B cell (primary cell): ENCODE data around the gene SLA2. TPM values are rescaled to one million over a fixed set of nuclear protein-coding genes. Genes with fewer than 3 reads are reported as not detected.

Experiments
- ATAC-seq: fragments of 200-7000 bp; cut with Tn5 transposase; one replicate; pipeline ENCODE4 v1.10.0; 2021; ENCODE audit warnings: low read depth, mild to moderate bottlenecking, moderate number of reproducible peaks, moderate library complexity
- CTCF ChIA-PET: fragments of 350-600 bp; sonication (Branson Sonifier 250); formaldehyde crosslinking; loops from one replicate; lab custom pipeline; 2021; ENCODE audit warnings: antibody characterized with exemption, inconsistent platforms; lab: Charles Lee
- POLR2A ChIA-PET: fragments of 350-600 bp; sonication (Branson Sonifier 250); formaldehyde crosslinking; loops from one replicate; lab custom pipeline; 2021; ENCODE audit warnings: antibody characterized with exemption; lab: Charles Lee
- DNase-seq: peaks from one replicate; pipeline ENCODE4 v3.0.0; 2013
- H2AFZ ChIP-seq: 2 replicates; pipeline ENCODE4 v1.6.1; 2012; ENCODE audit warnings: mild to moderate bottlenecking, low read depth, low read length; ENCODE audit not compliant: insufficient read depth, poor library complexity, severe bottlenecking
- H3K27ac ChIP-seq, 2 donors: 1 replicate in 1 of 2; 2 replicates in 1 of 2; pipeline ENCODE4 v1.5.1; 2012 to 2013; ENCODE audit warnings: low read length in 2 of 2, mild to moderate bottlenecking in 2 of 2, moderate library complexity in 1 of 2
- H3K27me3 ChIP-seq, 4 experiments: fragments of 200-600 bp in 1 of 4; sonication (generic) in 1 of 4; replicated peaks in 1 of 4; 1 replicate in 2 of 4; 2 replicates in 2 of 4; pipeline versions ENCODE4 v1.6.1 to v1.7.0; 2013 to 2016; ENCODE audit warnings: low read length in 3 of 4, mild to moderate bottlenecking in 2 of 4, mixed read lengths in 1 of 4, moderate library complexity in 1 of 4; ENCODE audit not compliant: insufficient read depth in 4 of 4, control insufficient read depth in 3 of 4; ENCODE audit errors: control extremely low read depth in 1 of 4
- H3K36me3 ChIP-seq, 2 experiments: replicated peaks in 1 of 2; 1 replicate in 1 of 2; 2 replicates in 1 of 2; pipeline versions ENCODE4 v1.6.1 to v1.7.1; 2013; ENCODE audit warnings: low read length in 1 of 2; ENCODE audit not compliant: insufficient read depth in 2 of 2, control insufficient read depth in 1 of 2; ENCODE audit errors: control extremely low read depth in 1 of 2, extremely low read depth in 1 of 2
- H3K4me1 ChIP-seq, 2 donors: fragments of 200-600 bp in 1 of 2; sonication (generic) in 1 of 2; 1 replicate in 1 of 2; 2 replicates in 1 of 2; pipeline versions ENCODE4 v1.5.1 to v1.6.1; 2013 to 2017; ENCODE audit warnings: low read length in 2 of 2; ENCODE audit not compliant: control insufficient read depth in 2 of 2, insufficient read depth in 2 of 2
- H3K4me2 ChIP-seq: replicated peaks from 2 replicates; pipeline ENCODE3; 2012; ENCODE audit warnings: mild to moderate bottlenecking, low read depth, low read length; ENCODE audit not compliant: poor library complexity, severe bottlenecking
- H3K4me3 ChIP-seq, 5 experiments: fragments of 200-600 bp in 1 of 5; sonication (generic) in 1 of 5; 1 replicate in 3 of 5; 2 replicates in 2 of 5; pipeline versions ENCODE4 v1.5.1 to v1.7.0; 2011 to 2016; ENCODE audit warnings: low read length in 4 of 5, mild to moderate bottlenecking in 4 of 5, low read depth in 2 of 5, control low read depth in 1 of 5, moderate library complexity in 1 of 5; ENCODE audit not compliant: insufficient read depth in 1 of 5; ENCODE audit errors: control extremely low read depth in 1 of 5, extremely low read depth in 1 of 5
- H3K79me2 ChIP-seq: fragments of 200-600 bp; sonication (generic); one replicate; pipeline ENCODE4 v1.6.0; 2016; ENCODE audit warnings: low read length; ENCODE audit not compliant: control insufficient read depth, insufficient read depth
- H3K9ac ChIP-seq: fragments of 200-600 bp; sonication (generic); 2 replicates; pipeline ENCODE4 v1.6.1; 2017; ENCODE audit warnings: mild to moderate bottlenecking, low read length, moderate library complexity
- H3K9me3 ChIP-seq, 3 donors: one replicate each; pipeline versions ENCODE4 v1.6.1 to v1.7.1; 2013; ENCODE audit warnings: low read length in 2 of 3; ENCODE audit not compliant: control insufficient read depth in 2 of 3, insufficient read depth in 1 of 3; ENCODE audit errors: control extremely low read depth in 1 of 3
- H4K20me1 ChIP-seq: 2 replicates; pipeline ENCODE4 v1.6.0; 2012; ENCODE audit warnings: mild to moderate bottlenecking, low read length; ENCODE audit not compliant: insufficient read depth, control insufficient read depth, poor library complexity, severe bottlenecking
- H3K27ac Mint-ChIP-seq: one replicate; pipeline ENCODE4 v1.8.0; 2021; ENCODE audit warnings: mixed read lengths
- H3K27me3 Mint-ChIP-seq: one replicate; pipeline ENCODE4 v1.8.0; 2021; ENCODE audit warnings: mixed read lengths
- H3K4me1 Mint-ChIP-seq: one replicate; pipeline ENCODE4 v1.8.0; 2021; ENCODE audit warnings: mixed read lengths
- H3K4me3 Mint-ChIP-seq: one replicate; pipeline ENCODE4 v1.8.0; 2021; ENCODE audit warnings: mixed read lengths
- H3K9me3 Mint-ChIP-seq: one replicate; pipeline ENCODE4 v1.8.0; 2022; ENCODE audit warnings: mixed read lengths; ENCODE audit not compliant: insufficient read depth
- CTCF ChIP-seq: fragments of 200-600 bp; IDR thresholded peaks from one replicate; pipeline ENCODE4 v1.8.0; 2022; ENCODE audit warnings: antibody characterized with exemption, mild to moderate bottlenecking
- EZH2 ChIP-seq: IDR thresholded peaks from 2 replicates; pipeline ENCODE4 v1.6.1; 2012; ENCODE audit warnings: borderline replicate concordance, low read depth, mild to moderate bottlenecking, moderate library complexity, low read length; ENCODE audit not compliant: insufficient read depth, poor library complexity, severe bottlenecking
- WGBS: methylation state at CpG from one replicate; pipeline ENCODE4 v1.1.5; 2013; ENCODE audit warnings: missing lambda C conversion rate; ENCODE audit not compliant: insufficient coverage; 5-methylcytosine and 5-hydroxymethylcytosine counted together
- intact Hi-C: fragments of 100-400 bp; cut with micrococcal nuclease; formaldehyde crosslinking; loops from one replicate; pipeline ENCODE4 v1.10.0; 2022
- polyA plus RNA-seq: library from polyadenylated mRNA; depleted of rRNA; stranded (reverse); fragments of >200 nt; gene quantifications from 2 replicates; pipeline ENCODE4 v1.2.3, GENCODE V29; 2012
- total RNA-seq, 2 donors: library from RNA; stranded (reverse); fragments of 120-200 nt in 1 of 2; gene quantifications; 1 replicate in 1 of 2; 2 replicates in 1 of 2; pipeline versions ENCODE4 v1.2.3 to v1.2.4, GENCODE V29; 2013 to 2022

SLA2 gene
- total and polyA plus RNA-seq, 2 donors (not counting 1 experiment from before 2014, with no cell fraction given), result 0.73 to 0.76 TPM

GRCh38 chr20:36591281-36591680 is 54.7 kb downstream of the SLA2 start:
- no peak overlapping the region for H3K4me3 Mint-ChIP-seq
- no peak for ATAC-seq
- Histone ChIP-seq H3K79me2 (peaks cover 33% of the 10 kb centered on the region), H3K36me3 (peaks cover 8 to 36% of the 10 kb centered on the region in 2 experiments), H3K4me3 (no peak overlapping the region), H3K4me2 (no peak overlapping the region), H3K9me3 (peaks cover 0 to 4% (median 0%) of the 10 kb centered on the region in 3 donors), H3K27me3 (no peaks in the 10 kb centered on the region), H4K20me1 (peaks cover 5% of the 10 kb centered on the region), H2AFZ (no peak overlapping the region), H3K9ac (no peak overlapping the region), H3K4me1 (peaks cover 29 to 33% of the 10 kb centered on the region in 2 donors), H3K27ac (peak overlapping the region in 1 of 2 donors; percentile 89)
- CTCF ChIA-PET, result interaction anchor here (0.7 to 3.2 kb wide), 4 partner anchors 14 to 399 kb away, joined by 4 to 8 read pairs (median 7); partner anchors contain the start of genes RAB5IF and TGIF2
- H3K27me3 Mint-ChIP-seq, result no peaks in the 10 kb centered on the region
- peaks cover 56% of the 10 kb centered on the region for H3K4me1 Mint-ChIP-seq
- H3K27ac Mint-ChIP-seq, result peak overlapping the region; percentile 74
- intact Hi-C loops, result no loop called here
- TF ChIP-seq CTCF (no peak), EZH2 (no peak)
- no peaks in the 10 kb centered on the region for H3K9me3 Mint-ChIP-seq
- DNase-seq, result no peak
- WGBS, result 99% methylated on average over 5 of the region's 5 CpGs
- POLR2A ChIA-PET, result interaction anchor here (0.6 kb wide), 2 partner anchors 124 to 244 kb away, joined by 3 to 6 read pairs; no protein-coding TSS in a partner anchor

- ChIA-PET CTCF (interaction anchor here (0.6 to 3.2 kb wide), 5 partner anchors 10 to 256 kb away, joined by 3 to 25 read pairs (median 4); partner anchors contain the start of gene RAB5IF), POLR2A (interaction anchor here (0.7 to 1.8 kb wide), 4 partner anchors 13 to 386 kb away, joined by 4 to 9 read pairs (median 6); partner anchors contain the start of genes RAB5IF and TGIF2)
- H3K9ac ChIP-seq, result no peak overlapping the region
- peak overlapping the region in 1 of 2 donors; percentile 55 for H3K27ac ChIP-seq
- Mint-ChIP-seq H3K9me3 (no peaks in the 10 kb centered on the region), H3K27me3 (no peaks in the 10 kb centered on the region), H3K4me3 (no peak overlapping the region), H3K4me1 (peaks cover 26% of the 10 kb centered on the region), H3K27ac (peak overlapping the region; percentile 21)
- H3K9me3 ChIP-seq, result no peaks in the 10 kb centered on the region
- no peak overlapping the region for H3K4me2 ChIP-seq
- ATAC-seq (no peak), DNase-seq (peak; percentile 21)
- 81% methylated on average over 3 of the region's 3 CpGs for WGBS
- peaks cover 10 to 67% of the 10 kb centered on the region in 2 experiments for H3K36me3 ChIP-seq
- H2AFZ ChIP-seq, result no peak overlapping the region
- no peak for TF ChIP-seq CTCF
- TF ChIP-seq EZH2, result no peak
- intact Hi-C loops, result loop anchor here (2.0 kb wide), 1 partner anchor 17 kb away; the partner anchor contains the start of gene RAB5IF
- no peaks in the 10 kb centered on the region for H3K4me1 ChIP-seq
- peaks cover 46% of the 10 kb centered on the region for H3K79me2 ChIP-seq
- no peak overlapping the region for H3K4me3 ChIP-seq
- H4K20me1 ChIP-seq, result peaks cover 21% of the 10 kb centered on the region
- no peaks in the 10 kb centered on the region for H3K27me3 ChIP-seq
These were observed 58.5 kb downstream of the SLA2 start for GRCh38 chr20:36587388-36588070.
